K562 (cell line): ENCODE measurements around the gene RSBN1L. TPM values are rescaled to one million over a fixed set of nuclear protein-coding genes. Genes with fewer than 3 reads are reported as not detected.

ENCODE experiments used
- ATAC-seq: fragments of 200-7000 bp; cut with Tn5 transposase; 3 replicates; pipeline ENCODE4 v1.9.1; 2020; ENCODE audit warnings: moderate library complexity
- BruUV-seq: library from RNA; stranded (reverse); fragments of 400-500 nt; replicated peaks from 2 replicates; lab custom pipeline; 2021; lab: Mats Ljungman, UMichigan
- CTCF ChIA-PET: fragments of 300-600 bp; formaldehyde crosslinking; extraction: SDS; loops from one replicate; lab custom pipeline; 2021; ENCODE audit warnings: low intra/inter-chr PET ratio; lab: Yijun Ruan, JAX
- POLR2A ChIA-PET: fragments of 300-600, 350-650 bp; sonication (Branson Sonifier 250); formaldehyde crosslinking; extraction: SDS; loops from one replicate; lab custom pipeline; 2021; ENCODE audit warnings: antibody characterized with exemption, inconsistent platforms; lab: Yijun Ruan, JAX
- DNase-seq, 4 experiments: peaks; one replicate each; pipeline versions ENCODE4 v3.0.0 to v3.0.0-alpha.2; 2011 to 2018; ENCODE audit warnings: low spot score in 3 of 4, mixed read lengths in 3 of 4; ENCODE audit errors: extremely low read depth in 1 of 4
- FAIRE-seq: peaks from 2 replicates; lab custom pipeline; 2011; peaks lifted over from hg19 to GRCh38; lab: Jason Lieb, UNC
- H2AFZ ChIP-seq: 2 replicates; pipeline ENCODE4 v1.6.0; 2011; ENCODE audit warnings: low read depth, low read length, control low read depth, inconsistent platforms
- H3K27ac ChIP-seq: fragments of 200-600 bp; 3 replicates; pipeline ENCODE4 v1.8.0; 2011; ENCODE audit warnings: low read depth, mild to moderate bottlenecking, control low read depth, inconsistent platforms, low read length, moderate library complexity, mixed read lengths; ENCODE audit errors: extremely low read depth
- H3K27me3 ChIP-seq, 2 experiments: fragments of 300-600 bp in 1 of 2; 2 replicates in 1 of 2; 3 replicates in 1 of 2; pipeline versions ENCODE4 v1.6.0 to v1.8.0; 2011; ENCODE audit warnings: inconsistent platforms in 2 of 2, low read length in 2 of 2, mild to moderate bottlenecking in 1 of 2, mixed read lengths in 1 of 2, moderate library complexity in 1 of 2; ENCODE audit not compliant: control insufficient read depth in 2 of 2, insufficient read depth in 2 of 2
- H3K36me3 ChIP-seq: fragments of 300-600 bp; 3 replicates; pipeline ENCODE4 v1.8.0; 2011; ENCODE audit warnings: mild to moderate bottlenecking, low read length, inconsistent platforms; ENCODE audit not compliant: control insufficient read depth, insufficient read depth
- H3K4me1 ChIP-seq, 2 experiments: fragments of 200-600 bp in 1 of 2; replicated peaks in 1 of 2; 2 replicates in 1 of 2; 3 replicates in 1 of 2; pipeline versions ENCODE4 v1.5.1 to v1.8.0; 2011; ENCODE audit warnings: inconsistent platforms in 2 of 2, low read length in 2 of 2, mild to moderate bottlenecking in 1 of 2, mixed read lengths in 1 of 2, moderate library complexity in 1 of 2; ENCODE audit not compliant: control insufficient read depth in 2 of 2, insufficient read depth in 2 of 2
- H3K4me2 ChIP-seq: 2 replicates; pipeline ENCODE4 v1.6.1; 2011; ENCODE audit warnings: low read length, control low read depth, inconsistent platforms, mixed read lengths; ENCODE audit not compliant: insufficient read depth
- H3K4me3 ChIP-seq: fragments of 200-600 bp; sonication (generic), shearing (Covaris generic); 2 replicates; pipeline ENCODE4 v1.5.1; 2016; ENCODE audit warnings: control low read depth, inconsistent platforms
- H3K79me2 ChIP-seq: fragments of 200-600 bp; 3 replicates; pipeline ENCODE4 v1.8.0; 2011; ENCODE audit warnings: low read length, inconsistent platforms; ENCODE audit not compliant: control insufficient read depth, insufficient read depth
- H3K9ac ChIP-seq, 2 experiments: 2 replicates each; pipeline versions ENCODE4 v1.6.0 to v1.6.1; 2011; ENCODE audit warnings: low read depth in 2 of 2, low read length in 2 of 2, control low read depth in 1 of 2, inconsistent platforms in 1 of 2, mild to moderate bottlenecking in 1 of 2, mixed read lengths in 1 of 2; ENCODE audit not compliant: insufficient read depth in 1 of 2
- H3K9me1 ChIP-seq: one replicate; pipeline ENCODE4 v1.6.0; 2011; ENCODE audit warnings: inconsistent platforms, mild to moderate bottlenecking, low read length, moderate library complexity; ENCODE audit not compliant: control insufficient read depth, insufficient read depth
- H3K9me3 ChIP-seq: replicated peaks from 2 replicates; pipeline ENCODE4 v1.5.1; 2011; ENCODE audit warnings: low read depth, low read length, inconsistent platforms; ENCODE audit not compliant: control insufficient read depth, insufficient read depth
- H4K20me1 ChIP-seq: replicated peaks from 2 replicates; pipeline ENCODE4 v1.6.1; 2011; ENCODE audit warnings: low read length, inconsistent platforms, mixed read lengths; ENCODE audit not compliant: control insufficient read depth, insufficient read depth
- GTF2A2 ChIP-seq: IDR thresholded peaks from 2 replicates; pipeline ENCODE4 v1.6.1; 2016; ENCODE audit warnings: mild to moderate bottlenecking, missing genetic modification characterization, missing compliant biosample characterization
- HMG20B ChIP-seq: fragments of 250-450 bp; sonication (Bioruptor Pico); IDR thresholded peaks from 2 replicates; pipeline ENCODE4 v1.5.0; 2021; ENCODE audit warnings: mild to moderate bottlenecking
- JUNB ChIP-seq: fragments of 450-650 bp; formaldehyde crosslinking; conservative IDR thresholded peaks from 2 replicates; pipeline ENCODE4 v1.4.0; 2020; ENCODE audit warnings: mild to moderate bottlenecking
- KHSRP ChIP-seq: fragments of 450-650 bp; IDR thresholded peaks from 2 replicates; pipeline ENCODE4 v1.6.1; 2017
- MTF1 ChIP-seq: fragments of 250-450 bp; sonication (Bioruptor Pico); IDR thresholded peaks from 2 replicates; pipeline ENCODE4 v1.9.0; 2021; ENCODE audit warnings: moderate library complexity, mild to moderate bottlenecking, inconsistent platforms, borderline replicate concordance
- NR4A1 ChIP-seq, 2 experiments: fragments of 250-450 bp in 1 of 2; fragments of 450-650 bp in 1 of 2; sonication (Bioruptor Pico) in 1 of 2; IDR thresholded peaks; 2 replicates each; pipeline versions ENCODE4 v1.4.0 to v1.6.1; 2016 to 2020; ENCODE audit warnings: mild to moderate bottlenecking in 2 of 2, missing compliant biosample characterization in 1 of 2, missing genetic modification characterization in 1 of 2, moderate library complexity in 1 of 2
- RAD21 ChIP-seq, 2 experiments: fragments of 250-450 bp in 1 of 2; fragments of 450-650 bp in 1 of 2; sonication (Bioruptor Pico) in 1 of 2; formaldehyde crosslinking in 1 of 2; IDR thresholded peaks in 1 of 2; conservative IDR thresholded peaks in 1 of 2; 2 replicates each; pipeline versions ENCODE4 v1.4.0 to v1.8.0; 2020 to 2022; ENCODE audit warnings: mild to moderate bottlenecking in 2 of 2, moderate library complexity in 1 of 2
- RB1 ChIP-seq: fragments of 450-650 bp; IDR thresholded peaks from 2 replicates; pipeline ENCODE4 v1.6.1; 2017; ENCODE audit warnings: low read depth, mild to moderate bottlenecking
- SRSF1 ChIP-seq: fragments of 200-400 bp; formaldehyde crosslinking; IDR thresholded peaks from 2 replicates; pipeline ENCODE4 v1.6.1; 2017; ENCODE audit warnings: mild to moderate bottlenecking, low read depth, low read length, moderate library complexity
- TEAD1 ChIP-seq, 2 experiments: fragments of 450-650 bp in 1 of 2; sonication (generic) in 1 of 2; formaldehyde crosslinking; IDR thresholded peaks; 2 replicates each; pipeline versions ENCODE4 v1.4.0 to v1.8.0; 2020 to 2022; ENCODE audit warnings: mild to moderate bottlenecking in 2 of 2, missing genetic modification reagents in 1 of 2
- U2AF2 ChIP-seq: fragments of 200-400 bp; formaldehyde crosslinking; optimal IDR thresholded peaks from 2 replicates; pipeline ENCODE3; 2017; ENCODE audit warnings: low read depth, mild to moderate bottlenecking, low read length
- ZKSCAN8 ChIP-seq: fragments of 200-800 bp; sonication (Bioruptor generic); IDR thresholded peaks from 2 replicates; pipeline ENCODE4 v1.6.1; 2016; ENCODE audit warnings: missing genetic modification characterization, missing compliant biosample characterization
- ZNF12 ChIP-seq: sonication (generic); formaldehyde crosslinking; IDR thresholded peaks from 2 replicates; pipeline ENCODE4 v1.4.0; 2020; ENCODE audit warnings: mild to moderate bottlenecking, missing genetic modification reagents
- ZNF121 ChIP-seq: sonication (generic); formaldehyde crosslinking; conservative IDR thresholded peaks from 2 replicates; pipeline ENCODE4 v1.8.0; 2022; ENCODE audit warnings: missing genetic modification reagents
- ZNF174 ChIP-seq: fragments of 250-450 bp; sonication (Bioruptor Pico); IDR thresholded peaks from 2 replicates; pipeline ENCODE4 v1.4.0; 2020; ENCODE audit warnings: mild to moderate bottlenecking
- ZNF57 ChIP-seq: fragments of 450-650 bp; formaldehyde crosslinking; IDR thresholded peaks from 2 replicates; pipeline ENCODE4 v1.4.0; 2020; ENCODE audit warnings: mild to moderate bottlenecking, moderate library complexity
- ZNF766 ChIP-seq: fragments of 200-800 bp; sonication (Bioruptor generic); conservative IDR thresholded peaks from 2 replicates; pipeline ENCODE4 v1.6.1; 2016; ENCODE audit warnings: missing genetic modification characterization, missing compliant biosample characterization
- WGBS: fragments of 100-300 bp; shearing (Covaris generic); methylation state at CpG from one replicate; pipeline ENCODE4 v1.1.6; 2016; ENCODE audit warnings: low coverage, mixed read lengths; ENCODE audit not compliant: insufficient coverage; ENCODE audit errors: missing lambda C conversion rate; 5-methylcytosine and 5-hydroxymethylcytosine counted together
- in situ Hi-C: fragments of 300-500 bp; cut with MboI; formaldehyde crosslinking; loops from 4 replicates; pipeline ENCODE4 v1.15.0; 2018; ENCODE audit warnings: inconsistent platforms, mixed read lengths
- intact Hi-C: fragments of 100-400 bp; cut with micrococcal nuclease; formaldehyde crosslinking; loops from 2 replicates; pipeline ENCODE4 v1.14.2; 2022
- polyA plus RNA-seq, 8 experiments: library from polyadenylated mRNA; depleted of rRNA in 4 of 8; stranded (reverse) in 5 of 8; unstranded in 3 of 8; fragments of >200 nt; fragmentation: Nextera tagmentation in 2 of 8; fragmentation: Illumina TruSeq in 1 of 8; extraction: Ambion mirVana in 2 of 8; extraction: Trizol in 1 of 8; gene quantifications; 2 replicates each; pipeline versions ENCODE4 v1.2.1 to v1.2.3, GENCODE V29; 2011 to 2014; ENCODE audit warnings: inconsistent platforms in 1 of 8, missing spikeins in 1 of 8
- total RNA-seq, 7 experiments: library from RNA; depleted of rRNA in 6 of 7; stranded (reverse); fragments of >200 nt in 6 of 7; fragmentation: Illumina TruSeq in 2 of 7; extraction: Trizol in 2 of 7; gene quantifications; 2 replicates each; pipeline versions ENCODE4 v1.2.1 to v1.2.3, GENCODE V29; 2011 to 2021; ENCODE audit warnings: low replicate concordance in 1 of 7
- TF ChIP-seq, protein P1 (sequence below): sonication (generic); formaldehyde crosslinking; IDR thresholded peaks from 2 replicates; pipeline ENCODE4 v1.9.0; 2022; ENCODE audit warnings: mild to moderate bottlenecking, missing genetic modification reagents
- TF ChIP-seq, protein P2 (sequence below): sonication (generic); formaldehyde crosslinking; IDR thresholded peaks from 2 replicates; pipeline ENCODE4 v1.9.0; 2022; ENCODE audit warnings: mild to moderate bottlenecking, missing genetic modification reagents
- TF ChIP-seq, protein P3 (sequence below): fragments of 450-650 bp; formaldehyde crosslinking; IDR thresholded peaks from 2 replicates; pipeline ENCODE4 v1.4.0; 2020; ENCODE audit warnings: mild to moderate bottlenecking, moderate library complexity

RSBN1L gene
- total and polyA plus RNA-seq, 9 of the 15 experiments (the other 6 are each of a cell fraction or from before 2014, with no cell fraction given), result 6.2 to 35.2 (median 20.1) TPM

DNA sequence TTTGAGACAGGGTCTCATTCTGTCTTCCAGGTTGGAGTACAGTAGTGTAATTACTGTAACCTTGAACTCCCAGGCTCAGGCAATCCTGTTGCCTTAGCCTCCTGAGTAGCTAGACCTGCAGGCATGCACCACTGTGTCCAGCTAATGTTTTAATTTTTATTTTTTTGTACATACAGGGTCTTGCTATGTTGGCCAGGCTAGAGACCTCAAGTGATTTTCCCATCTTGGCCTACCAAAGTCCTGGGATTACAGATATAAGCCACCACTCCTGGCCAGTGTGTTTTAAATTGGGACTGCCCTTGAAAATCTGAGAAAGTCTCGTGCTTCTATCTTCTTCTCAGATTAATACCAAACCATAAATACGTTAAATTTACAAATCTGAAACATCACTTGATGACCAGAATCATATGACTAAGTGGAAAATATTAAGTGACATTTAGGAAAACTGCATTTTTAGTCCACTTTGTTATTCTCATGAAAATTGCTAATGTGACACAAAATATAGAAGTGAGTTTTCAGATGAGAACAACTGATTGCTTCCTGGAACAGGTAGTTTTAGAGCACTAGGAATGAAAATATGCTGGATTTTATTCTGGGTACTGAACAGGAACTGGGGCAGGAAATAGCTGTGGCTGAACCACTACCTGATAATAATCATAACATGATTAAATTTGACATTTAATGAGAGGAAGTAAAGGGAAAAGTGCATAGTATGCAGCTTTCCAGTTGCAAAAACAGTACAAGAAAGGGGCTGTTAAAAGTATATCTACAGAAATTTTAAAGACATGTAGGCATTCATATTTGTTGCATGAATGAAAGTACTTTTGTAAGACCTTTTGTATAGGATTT is 106.5 kb downstream of the RSBN1L start:
- POLR2A ChIA-PET, result interaction anchor here (1.4 kb wide), 1 partner anchor 12 kb away, joined by 9 read pairs; no protein-coding TSS in a partner anchor
- intact Hi-C loops, result no loop called here
- H3K4me3 ChIP-seq, result no peak overlapping the region
- TF ChIP-seq ZNF174 (no peak), RAD21 (CRISPR knock-in tag; conservative IDR thresholded peaks at IDR 0.05 in 1 of 2, IDR thresholded peaks at IDR 0.05 in 1 of 2) (no peak), KHSRP (no peak), ZKSCAN8 (CRISPR knock-in tag) (no peak), ZNF57 (CRISPR knock-in tag) (no peak), JUNB (no peak), ZNF12 (no peak), SRSF1 (no peak), ZNF766 (no peak), TEAD1 (CRISPR knock-in tag; IDR thresholded peaks at IDR 0.05) (no peak), MTF1 (CRISPR knock-in tag) (no peak), ZNF121 (CRISPR knock-in tag) (peak; percentile 82), U2AF2 (no peak), NR4A1 (CRISPR knock-in tag; IDR thresholded peaks at IDR 0.05) (no peak), NR4A1 (tag; IDR thresholded peaks at IDR 0.05) (no peak), GTF2A2 (tag) (no peak), RB1 (no peak), HMG20B (no peak)
- TF ChIP-seq, protein P1, sequence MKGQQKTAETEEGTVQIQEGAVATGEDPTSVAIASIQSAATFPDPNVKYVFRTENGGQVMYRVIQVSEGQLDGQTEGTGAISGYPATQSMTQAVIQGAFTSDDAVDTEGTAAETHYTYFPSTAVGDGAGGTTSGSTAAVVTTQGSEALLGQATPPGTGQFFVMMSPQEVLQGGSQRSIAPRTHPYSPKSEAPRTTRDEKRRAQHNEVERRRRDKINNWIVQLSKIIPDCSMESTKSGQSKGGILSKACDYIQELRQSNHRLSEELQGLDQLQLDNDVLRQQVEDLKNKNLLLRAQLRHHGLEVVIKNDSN, result no peak
- TF ChIP-seq, protein P2, sequence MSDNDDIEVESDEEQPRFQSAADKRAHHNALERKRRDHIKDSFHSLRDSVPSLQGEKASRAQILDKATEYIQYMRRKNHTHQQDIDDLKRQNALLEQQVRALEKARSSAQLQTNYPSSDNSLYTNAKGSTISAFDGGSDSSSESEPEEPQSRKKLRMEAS (CRISPR knock-in tag), result no peak
- TF ChIP-seq, protein P3, sequence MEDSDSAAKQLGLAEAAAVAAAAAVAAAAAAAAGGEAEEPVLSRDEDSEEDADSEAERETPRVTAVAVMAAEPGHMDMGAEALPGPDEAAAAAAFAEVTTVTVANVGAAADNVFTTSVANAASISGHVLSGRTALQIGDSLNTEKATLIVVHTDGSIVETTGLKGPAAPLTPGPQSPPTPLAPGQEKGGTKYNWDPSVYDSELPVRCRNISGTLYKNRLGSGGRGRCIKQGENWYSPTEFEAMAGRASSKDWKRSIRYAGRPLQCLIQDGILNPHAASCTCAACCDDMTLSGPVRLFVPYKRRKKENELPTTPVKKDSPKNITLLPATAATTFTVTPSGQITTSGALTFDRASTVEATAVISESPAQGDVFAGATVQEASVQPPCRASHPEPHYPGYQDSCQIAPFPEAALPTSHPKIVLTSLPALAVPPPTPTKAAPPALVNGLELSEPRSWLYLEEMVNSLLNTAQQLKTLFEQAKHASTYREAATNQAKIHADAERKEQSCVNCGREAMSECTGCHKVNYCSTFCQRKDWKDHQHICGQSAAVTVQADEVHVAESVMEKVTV (CRISPR knock-in tag), result 0 out of 2 replicates have a peak, but pooled peaks have one; percentile 9

More for the DNA sequence above, 106.5 kb downstream of the RSBN1L start:
- Histone ChIP-seq H3K9ac (no peak overlapping the region), H3K4me1 (peaks cover 12 to 14% of the 10 kb centered on the region in 2 experiments; a peak in 4 of 5 replicates), H3K9me3 (peaks cover 3% of the 10 kb centered on the region; the same call in 1 of the 2 replicates), H3K27me3 (no peaks in the 10 kb centered on the region), H3K27ac (no peak overlapping the region), H2AFZ (no peak overlapping the region), H3K4me2 (no peak overlapping the region), H3K79me2 (peaks cover 96% of the 10 kb centered on the region), H3K9me1 (no peaks in the 10 kb centered on the region), H4K20me1 (no peaks in the 10 kb centered on the region), H3K36me3 (peaks cover 11% of the 10 kb centered on the region; the same call in 2 of the 3 replicates)
- in situ Hi-C loops, result no loop called here
- no peak for FAIRE-seq
- BruUV-seq, result no TSS peak
- no peak for ATAC-seq
- WGBS, result 59% methylated on average over 2 of the region's 2 CpGs
- DNase-seq, result no peak
- CTCF ChIA-PET, result no interaction called here
